ENCODE results near the gene PNPLA1.

- TF ChIP-seq CTCF (IDR thresholded peaks at IDR 0.05; ENCODE audit: insufficient read depth, low read length, poor library complexity, severe bottlenecking) = no peak
- no peak for TF ChIP-seq EZH2phosphoT487 (conservative IDR thresholded peaks at IDR 0.05; ENCODE audit: low read length)
Observed at GRCh38 chr6:36309900-36310299, 40.0 kb downstream of the PNPLA1 start.
